ENCODE measurements around the gene BCAN.

Gene BCAN

GRCh38 chr1:156677616-156678596 is 36.0 kb downstream of the BCAN start:
- H3K4me3 ChIP-seq (ENCODE audit: low read depth, low read length) = peak overlapping the region; percentile 65

GRCh38 chr1:156680056-156680455 is 38.1 kb downstream of the BCAN start:
- H3K4me3 ChIP-seq (ENCODE audit: low read depth, low read length) = no peak overlapping the region
- TF ChIP-seq CTCF (IDR thresholded peaks at IDR 0.05; ENCODE audit: low read depth, low read length) = no peak

More at GRCh38 chr1:156677616-156678596, 36.0 kb downstream of the BCAN start:
- TF ChIP-seq CTCF (IDR thresholded peaks at IDR 0.05; ENCODE audit: low read depth, low read length) = peak; percentile 90

GRCh38 chr1:156681196-156681960 is 39.5 kb downstream of the BCAN start:
- TF ChIP-seq CTCF (IDR thresholded peaks at IDR 0.05; ENCODE audit: low read depth, low read length) = no peak
- no peak overlapping the region for H3K4me3 ChIP-seq (ENCODE audit: low read depth, low read length)

GRCh38 chr1:156682166-156682890 is 40.4 kb downstream of the BCAN start:
- H3K4me3 ChIP-seq (ENCODE audit: low read depth, low read length) = no peak overlapping the region
- TF ChIP-seq CTCF (IDR thresholded peaks at IDR 0.05; ENCODE audit: low read depth, low read length) = no peak

GRCh38 chr1:156684227-156684782 is 42.4 kb downstream of the BCAN start:
- no peak overlapping the region for H3K4me3 ChIP-seq (ENCODE audit: low read depth, low read length)
- no peak for TF ChIP-seq CTCF (IDR thresholded peaks at IDR 0.05; ENCODE audit: low read depth, low read length)

- H3K4me3 ChIP-seq (ENCODE audit: low read depth, low read length) = peak overlapping the region; percentile 45
- TF ChIP-seq CTCF (IDR thresholded peaks at IDR 0.05; ENCODE audit: low read depth, low read length) = peak; percentile 88
Measured at GRCh38 chr1:156689035-156689952, 47.4 kb downstream of the BCAN start.

Data from WI38 (cell line).